ENCODE results near the gene TENM4. TPM values are rescaled to one million over a fixed set of nuclear protein-coding genes. Genes with fewer than 3 reads are reported as not detected.

Gene TENM4
- polyA plus RNA-seq, 1 donor from 2014 or later = 16.8 TPM

DNA sequence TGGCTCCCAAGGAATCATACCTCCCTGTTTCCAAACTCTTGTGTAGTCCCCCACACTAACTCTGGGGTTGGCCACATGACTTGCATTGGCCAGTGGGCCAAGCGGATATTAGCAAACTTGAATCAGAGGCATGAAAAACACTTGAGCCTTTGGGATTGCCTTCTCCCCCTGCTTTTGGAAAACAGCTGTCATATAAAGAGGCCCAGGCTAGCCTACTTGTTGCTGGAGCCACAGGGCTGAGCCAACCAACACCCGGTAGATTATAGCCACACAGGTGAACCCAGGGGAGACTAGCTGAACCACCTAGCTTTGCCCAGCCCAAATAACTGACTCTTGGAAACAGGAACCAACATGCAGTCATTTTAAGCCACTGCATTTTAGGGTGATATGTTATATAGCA is 354.8 kb downstream of the TENM4 start:
- H3F3A ChIP-seq (ENCODE audit: insufficient read depth, low read length, poor library complexity, severe bottlenecking) = no peaks in the 10 kb centered on the region
- no peaks in the 10 kb centered on the region for H3K9me3 ChIP-seq (ENCODE audit: low read length)
- H3K36me3 ChIP-seq (ENCODE audit: insufficient read depth, low read length) = no peaks in the 10 kb centered on the region
- no peak overlapping the region for H3K4me3 ChIP-seq (ENCODE audit: low read length)
- no peaks in the 10 kb centered on the region for H3K79me2 ChIP-seq (replicated peaks; ENCODE audit: insufficient read depth, low read length)
- no peak overlapping the region for H3K27ac ChIP-seq (ENCODE audit: low read length)
- H3K27me3 ChIP-seq (ENCODE audit: insufficient read depth, low read depth, low read length) = no peaks in the 10 kb centered on the region
- no peaks in the 10 kb centered on the region for H3K9me2 ChIP-seq (ENCODE audit: insufficient read depth, low read length)
- no peaks in the 10 kb centered on the region for H4K20me1 ChIP-seq (ENCODE audit: insufficient read depth)
- H2AFZ ChIP-seq (ENCODE audit: low read depth, low read length) = no peak overlapping the region
- no peak overlapping the region for H3K4me2 ChIP-seq (ENCODE audit: low read length)
- TF ChIP-seq SMC3 (conservative IDR thresholded peaks at IDR 0.05; ENCODE audit: poor library complexity) (no peak), MXI1 (conservative IDR thresholded peaks at IDR 0.05; ENCODE audit: poor library complexity, severe bottlenecking) (no peak), EP300 (conservative IDR thresholded peaks at IDR 0.05; ENCODE audit: poor library complexity, severe bottlenecking) (no peak), POLR2AphosphoS5 (IDR thresholded peaks at IDR 0.05) (no peak), EZH2 (IDR thresholded peaks at IDR 0.05; ENCODE audit: borderline replicate concordance, insufficient read depth, low read length, poor library complexity, severe bottlenecking) (no peak), RAD21 (conservative IDR thresholded peaks at IDR 0.05) (no peak), CTCF (IDR thresholded peaks at IDR 0.05; ENCODE audit: poor library complexity, severe bottlenecking) (no peak), TAF1 (IDR thresholded peaks at IDR 0.05; ENCODE audit: low read depth) (no peak)
- TF ChIP-seq, protein P1, sequence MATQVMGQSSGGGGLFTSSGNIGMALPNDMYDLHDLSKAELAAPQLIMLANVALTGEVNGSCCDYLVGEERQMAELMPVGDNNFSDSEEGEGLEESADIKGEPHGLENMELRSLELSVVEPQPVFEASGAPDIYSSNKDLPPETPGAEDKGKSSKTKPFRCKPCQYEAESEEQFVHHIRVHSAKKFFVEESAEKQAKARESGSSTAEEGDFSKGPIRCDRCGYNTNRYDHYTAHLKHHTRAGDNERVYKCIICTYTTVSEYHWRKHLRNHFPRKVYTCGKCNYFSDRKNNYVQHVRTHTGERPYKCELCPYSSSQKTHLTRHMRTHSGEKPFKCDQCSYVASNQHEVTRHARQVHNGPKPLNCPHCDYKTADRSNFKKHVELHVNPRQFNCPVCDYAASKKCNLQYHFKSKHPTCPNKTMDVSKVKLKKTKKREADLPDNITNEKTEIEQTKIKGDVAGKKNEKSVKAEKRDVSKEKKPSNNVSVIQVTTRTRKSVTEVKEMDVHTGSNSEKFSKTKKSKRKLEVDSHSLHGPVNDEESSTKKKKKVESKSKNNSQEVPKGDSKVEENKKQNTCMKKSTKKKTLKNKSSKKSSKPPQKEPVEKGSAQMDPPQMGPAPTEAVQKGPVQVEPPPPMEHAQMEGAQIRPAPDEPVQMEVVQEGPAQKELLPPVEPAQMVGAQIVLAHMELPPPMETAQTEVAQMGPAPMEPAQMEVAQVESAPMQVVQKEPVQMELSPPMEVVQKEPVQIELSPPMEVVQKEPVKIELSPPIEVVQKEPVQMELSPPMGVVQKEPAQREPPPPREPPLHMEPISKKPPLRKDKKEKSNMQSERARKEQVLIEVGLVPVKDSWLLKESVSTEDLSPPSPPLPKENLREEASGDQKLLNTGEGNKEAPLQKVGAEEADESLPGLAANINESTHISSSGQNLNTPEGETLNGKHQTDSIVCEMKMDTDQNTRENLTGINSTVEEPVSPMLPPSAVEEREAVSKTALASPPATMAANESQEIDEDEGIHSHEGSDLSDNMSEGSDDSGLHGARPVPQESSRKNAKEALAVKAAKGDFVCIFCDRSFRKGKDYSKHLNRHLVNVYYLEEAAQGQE (IDR thresholded peaks at IDR 0.05; ENCODE audit: borderline replicate concordance) = no peak
- H3K9ac ChIP-seq (ENCODE audit: low read length) = no peak overlapping the region

- Histone ChIP-seq H3K9ac (ENCODE audit: low read length) (no peak overlapping the region), H3K9me3 (ENCODE audit: low read length) (no peaks in the 10 kb centered on the region), H3F3A (ENCODE audit: insufficient read depth, low read length, poor library complexity, severe bottlenecking) (no peaks in the 10 kb centered on the region), H3K36me3 (ENCODE audit: insufficient read depth, low read length) (no peaks in the 10 kb centered on the region), H3K79me2 (replicated peaks; ENCODE audit: insufficient read depth, low read length) (no peaks in the 10 kb centered on the region), H3K27ac (ENCODE audit: low read length) (no peak overlapping the region), H3K27me3 (ENCODE audit: insufficient read depth, low read depth, low read length) (no peaks in the 10 kb centered on the region), H2AFZ (ENCODE audit: low read depth, low read length) (no peak overlapping the region), H3K4me2 (ENCODE audit: low read length) (no peak overlapping the region), H3K4me3 (ENCODE audit: low read length) (no peak overlapping the region), H3K9me2 (ENCODE audit: insufficient read depth, low read length) (no peaks in the 10 kb centered on the region), H4K20me1 (ENCODE audit: insufficient read depth) (no peaks in the 10 kb centered on the region)
- TF ChIP-seq CTCF (IDR thresholded peaks at IDR 0.05; ENCODE audit: poor library complexity, severe bottlenecking) (no peak), MXI1 (conservative IDR thresholded peaks at IDR 0.05; ENCODE audit: poor library complexity, severe bottlenecking) (no peak), SMC3 (conservative IDR thresholded peaks at IDR 0.05; ENCODE audit: poor library complexity) (no peak), POLR2AphosphoS5 (IDR thresholded peaks at IDR 0.05) (no peak), EP300 (conservative IDR thresholded peaks at IDR 0.05; ENCODE audit: poor library complexity, severe bottlenecking) (no peak), EZH2 (IDR thresholded peaks at IDR 0.05; ENCODE audit: borderline replicate concordance, insufficient read depth, low read length, poor library complexity, severe bottlenecking) (no peak)
Measured at GRCh38 chr11:79084382-79084781, 356.4 kb downstream of the TENM4 start.
